Calu3 (cell line): ENCODE data around the gene LHFPL4. TPM values are rescaled to one million over a fixed set of nuclear protein-coding genes. Genes with fewer than 3 reads are reported as not detected.

Source experiments
- BruUV-seq: library from RNA; stranded (reverse); fragments of 400-500 nt; replicated peaks from 2 replicates; lab custom pipeline; 2021; lab: Mats Ljungman, UMichigan
- CTCF ChIA-PET: fragments of 300-600 bp; sonication (Branson Sonifier 250); formaldehyde crosslinking; loops from one replicate; lab custom pipeline; 2022; ENCODE audit warnings: antibody characterized with exemption; lab: Charles Lee
- DNase-seq: peaks from one replicate; pipeline ENCODE4 v3.0.0; 2022
- H3K27ac Mint-ChIP-seq: one replicate; pipeline ENCODE4 v1.8.0; 2022; ENCODE audit warnings: mixed read lengths; ENCODE audit not compliant: unreplicated experiment
- H3K27me3 Mint-ChIP-seq: one replicate; pipeline ENCODE4 v1.8.0; 2022; ENCODE audit warnings: mixed read lengths; ENCODE audit not compliant: unreplicated experiment
- H3K36me3 Mint-ChIP-seq: one replicate; pipeline ENCODE4 v1.8.0; 2022; ENCODE audit warnings: mild to moderate bottlenecking, moderate library complexity, mixed read lengths; ENCODE audit not compliant: insufficient read depth, unreplicated experiment
- H3K4me1 Mint-ChIP-seq: one replicate; pipeline ENCODE4 v1.8.0; 2022; ENCODE audit warnings: mild to moderate bottlenecking, low read depth, mixed read lengths; ENCODE audit not compliant: unreplicated experiment
- H3K4me3 Mint-ChIP-seq: one replicate; pipeline ENCODE4 v1.8.0; 2022; ENCODE audit warnings: mild to moderate bottlenecking, low read depth, moderate library complexity, mixed read lengths; ENCODE audit not compliant: unreplicated experiment
- H3K9me3 Mint-ChIP-seq: one replicate; pipeline ENCODE4 v1.8.0; 2022; ENCODE audit warnings: low read depth, mixed read lengths; ENCODE audit not compliant: unreplicated experiment
- CTCF ChIP-seq: fragments of 200-600 bp; IDR thresholded peaks from one replicate; pipeline ENCODE4 v1.8.0; 2022; ENCODE audit warnings: antibody characterized with exemption; ENCODE audit not compliant: unreplicated experiment
- intact Hi-C: fragments of 100-400 bp; cut with micrococcal nuclease; formaldehyde crosslinking; loops from one replicate; pipeline ENCODE4 v1.10.0; 2022; ENCODE audit not compliant: unreplicated experiment
- total RNA-seq: library from RNA; stranded (reverse); gene quantifications from 2 replicates; pipeline ENCODE4 v1.2.3, GENCODE V29; 2022

The LHFPL4 gene
- total RNA-seq, 1 experiment from 2014 or later = not detected

DNA sequence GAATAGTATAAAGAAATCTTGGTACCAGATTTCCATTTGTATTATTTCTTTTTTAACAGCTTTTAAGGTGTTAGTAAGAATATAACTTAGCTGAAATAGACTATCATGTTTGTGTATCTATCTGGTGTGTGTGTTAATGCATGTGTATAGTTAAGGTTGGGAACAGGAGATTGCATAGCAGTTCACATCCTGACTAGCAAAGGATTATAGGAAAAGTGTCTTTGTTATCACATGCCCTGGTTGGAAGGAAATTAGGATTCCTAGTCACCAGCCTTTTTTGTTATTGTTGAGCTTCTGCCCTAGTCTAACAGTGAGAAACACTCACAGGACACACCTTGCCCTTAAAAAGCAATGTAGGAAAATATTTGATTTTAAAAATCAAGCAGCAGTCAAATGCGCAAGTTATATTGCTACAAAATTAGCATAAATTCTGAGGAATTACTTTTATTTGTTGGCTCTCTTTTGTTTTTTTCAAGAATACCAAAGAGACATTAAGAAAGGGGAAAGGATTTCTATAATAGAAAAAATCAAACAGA is 98.0 kb downstream of the LHFPL4 start:
- Mint-ChIP-seq H3K4me3 (no peak overlapping the region), H3K36me3 (peaks cover 44% of the 10 kb centered on the region)
- CTCF ChIA-PET = no interaction called here

DNA sequence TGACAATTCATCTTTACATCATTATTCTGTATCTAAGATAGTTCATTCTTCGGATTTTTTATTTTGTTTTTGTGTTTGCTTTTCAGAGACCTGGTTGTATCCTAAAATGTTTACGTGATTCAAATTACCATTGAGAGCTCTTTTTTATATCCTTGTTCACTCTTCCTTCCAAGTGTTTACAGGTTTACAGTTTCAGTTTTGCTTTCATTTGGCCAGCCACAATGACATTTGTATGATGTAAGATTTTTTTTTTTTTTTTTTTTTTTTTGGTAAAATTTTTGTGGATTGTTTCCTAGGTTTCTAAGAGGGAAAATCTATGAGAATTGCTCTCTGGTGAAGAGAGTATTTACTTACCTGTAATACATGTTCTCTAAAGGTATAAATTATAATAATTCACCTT is 101.2 kb downstream of the LHFPL4 start:
- intact Hi-C loops = no loop called here
- Mint-ChIP-seq H3K36me3 (peaks cover 55% of the 10 kb centered on the region), H3K27ac (no peak overlapping the region), H3K27me3 (no peaks in the 10 kb centered on the region), H3K4me3 (no peak overlapping the region), H3K9me3 (no peaks in the 10 kb centered on the region), H3K4me1 (no peaks in the 10 kb centered on the region)
- no TSS peak for BruUV-seq
- no peak for DNase-seq
- TF ChIP-seq CTCF = no peak
- CTCF ChIA-PET = interaction anchor here (0.7 to 0.8 kb wide), 3 partner anchors 68 to 337 kb away, joined by 3 to 8 read pairs (median 4); no protein-coding TSS in a partner anchor

More for the DNA sequence above, 98.0 kb downstream of the LHFPL4 start:
- Mint-ChIP-seq H3K4me1 (no peaks in the 10 kb centered on the region), H3K27me3 (no peaks in the 10 kb centered on the region), H3K9me3 (no peaks in the 10 kb centered on the region), H3K27ac (no peak overlapping the region)
- no TSS peak for BruUV-seq
- no peak for TF ChIP-seq CTCF
- DNase-seq = no peak
- intact Hi-C loops = no loop called here

DNA sequence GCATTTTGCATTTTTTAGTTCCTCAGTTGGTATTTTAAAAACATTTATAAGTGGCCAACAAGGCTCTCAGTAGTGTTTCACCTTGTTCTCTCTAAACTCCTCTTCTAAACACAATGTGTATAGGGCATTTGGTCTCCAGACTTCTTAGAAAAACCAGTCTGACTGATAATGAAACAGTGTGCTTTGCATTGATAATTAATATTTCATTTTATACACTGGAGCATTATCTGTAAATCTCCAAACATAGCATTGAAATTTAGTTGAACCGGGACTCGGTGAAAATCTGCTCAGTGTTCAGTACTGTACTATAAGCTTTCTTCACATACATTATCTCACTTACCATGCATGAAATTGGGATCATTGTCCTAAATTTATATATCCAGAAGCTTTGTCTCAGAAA is 102.6 kb downstream of the LHFPL4 start:
- CTCF ChIA-PET = no interaction called here
- intact Hi-C loops = no loop called here
- TF ChIP-seq CTCF = no peak
- Mint-ChIP-seq H3K27me3 (no peaks in the 10 kb centered on the region), H3K4me3 (no peak overlapping the region), H3K4me1 (no peaks in the 10 kb centered on the region), H3K36me3 (peaks cover 66% of the 10 kb centered on the region), H3K9me3 (no peaks in the 10 kb centered on the region), H3K27ac (no peak overlapping the region)
- no TSS peak for BruUV-seq
- DNase-seq = no peak

- H3K36me3 Mint-ChIP-seq = peaks cover 73% of the 10 kb centered on the region
- no peak for DNase-seq
- H3K4me3 Mint-ChIP-seq = no peak overlapping the region
- intact Hi-C loops = no loop called here
- no peak for TF ChIP-seq CTCF
- CTCF ChIA-PET = no interaction called here
- H3K27ac Mint-ChIP-seq = no peak overlapping the region
- H3K27me3 Mint-ChIP-seq = no peaks in the 10 kb centered on the region
- H3K9me3 Mint-ChIP-seq = no peaks in the 10 kb centered on the region
- no TSS peak for BruUV-seq
- no peaks in the 10 kb centered on the region for H3K4me1 Mint-ChIP-seq
These were observed 103.5 kb downstream of the LHFPL4 start for GRCh38 chr3:9450126-9450525.
